BE2C (cell line): Measurements from ENCODE around the gene NKX6-2.
"Not testable (repeated sequence)": the region's sequence is repeated elsewhere in the genome, so short reads cannot be mapped to it uniquely, and the experiment has no call there.

Experiments
- DNase-seq: peaks from one replicate; pipeline ENCODE4 v3.0.0-alpha.2; 2020
- H3K27me3 ChIP-seq: fragments of 250-450 bp; sonication (Bioruptor Pico); 2 replicates; pipeline ENCODE4 v1.5.1; 2020; ENCODE audit warnings: mild to moderate bottlenecking
- H3K36me3 ChIP-seq: fragments of 250-450 bp; sonication (Bioruptor Pico); 2 replicates; pipeline ENCODE4 v1.5.1; 2020; ENCODE audit warnings: mild to moderate bottlenecking
- H3K4me1 ChIP-seq: fragments of 250-450 bp; sonication (Bioruptor Pico); 2 replicates; pipeline ENCODE4 v1.5.1; 2020
- H3K4me3 ChIP-seq: 2 replicates; pipeline ENCODE4 v1.5.1; 2011; ENCODE audit warnings: low read depth, low read length
- H3K9me3 ChIP-seq: fragments of 250-450 bp; sonication (Bioruptor Pico); 2 replicates; pipeline ENCODE4 v1.5.1; 2020
- TF ChIP-seq, protein P1 (sequence below): IDR thresholded peaks from 2 replicates; pipeline ENCODE4 v1.5.1; 2012; ENCODE audit warnings: mild to moderate bottlenecking, low read depth, low read length

The NKX6-2 gene

DNA sequence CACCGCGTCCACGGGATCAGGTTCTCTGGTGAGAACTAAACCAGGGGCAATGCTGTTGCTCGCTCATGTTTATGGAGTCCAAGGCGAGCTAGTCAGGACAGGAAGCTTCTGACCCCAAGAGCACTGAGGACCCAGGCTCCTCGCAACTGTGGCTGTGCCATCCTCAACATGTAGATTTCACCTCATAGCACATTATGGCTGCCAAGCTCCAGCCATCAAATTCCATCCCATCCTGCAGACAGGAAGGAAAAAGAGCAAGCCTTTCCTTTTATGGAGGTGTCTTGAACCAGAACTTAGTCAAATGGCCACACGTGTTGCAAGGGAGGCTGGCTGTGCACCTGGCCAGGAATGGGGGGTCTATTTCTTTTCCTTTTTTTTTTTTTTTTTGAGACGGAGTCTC, 16.1 kb upstream of the NKX6-2 start:
- H3K27me3 ChIP-seq: peaks cover 32% of the 10 kb centered on the region
- TF ChIP-seq, protein P1, sequence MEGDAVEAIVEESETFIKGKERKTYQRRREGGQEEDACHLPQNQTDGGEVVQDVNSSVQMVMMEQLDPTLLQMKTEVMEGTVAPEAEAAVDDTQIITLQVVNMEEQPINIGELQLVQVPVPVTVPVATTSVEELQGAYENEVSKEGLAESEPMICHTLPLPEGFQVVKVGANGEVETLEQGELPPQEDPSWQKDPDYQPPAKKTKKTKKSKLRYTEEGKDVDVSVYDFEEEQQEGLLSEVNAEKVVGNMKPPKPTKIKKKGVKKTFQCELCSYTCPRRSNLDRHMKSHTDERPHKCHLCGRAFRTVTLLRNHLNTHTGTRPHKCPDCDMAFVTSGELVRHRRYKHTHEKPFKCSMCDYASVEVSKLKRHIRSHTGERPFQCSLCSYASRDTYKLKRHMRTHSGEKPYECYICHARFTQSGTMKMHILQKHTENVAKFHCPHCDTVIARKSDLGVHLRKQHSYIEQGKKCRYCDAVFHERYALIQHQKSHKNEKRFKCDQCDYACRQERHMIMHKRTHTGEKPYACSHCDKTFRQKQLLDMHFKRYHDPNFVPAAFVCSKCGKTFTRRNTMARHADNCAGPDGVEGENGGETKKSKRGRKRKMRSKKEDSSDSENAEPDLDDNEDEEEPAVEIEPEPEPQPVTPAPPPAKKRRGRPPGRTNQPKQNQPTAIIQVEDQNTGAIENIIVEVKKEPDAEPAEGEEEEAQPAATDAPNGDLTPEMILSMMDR: no peak
- no peaks in the 10 kb centered on the region for H3K4me1 ChIP-seq
- no peak overlapping the region for H3K4me3 ChIP-seq
- H3K36me3 ChIP-seq: no peaks in the 10 kb centered on the region
- DNase-seq: no peak
- no peaks in the 10 kb centered on the region for H3K9me3 ChIP-seq

GRCh38 chr10:132799865-132800264, 13.9 kb upstream of the NKX6-2 start:
- Histone ChIP-seq H3K4me1 (no peaks in the 10 kb centered on the region), H3K36me3 (no peaks in the 10 kb centered on the region), H3K4me3 (no peak overlapping the region), H3K27me3 (peaks cover 32% of the 10 kb centered on the region), H3K9me3 (no peaks in the 10 kb centered on the region)
- DNase-seq: no peak
- TF ChIP-seq, protein P1: no peak

GRCh38 chr10:132798876-132799275, 12.9 kb upstream of the NKX6-2 start:
- Histone ChIP-seq H3K9me3 (no peaks in the 10 kb centered on the region), H3K36me3 (no peaks in the 10 kb centered on the region), H3K27me3 (peaks cover 40% of the 10 kb centered on the region), H3K4me1 (peaks cover 1% of the 10 kb centered on the region; the same call in 1 of the 2 replicates), H3K4me3 (no peak overlapping the region)
- TF ChIP-seq, protein P1: no peak
- DNase-seq: no peak

GRCh38 chr10:132798403-132798802, 12.5 kb upstream of the NKX6-2 start:
- no peaks in the 10 kb centered on the region for H3K36me3 ChIP-seq
- H3K4me1 ChIP-seq: peaks cover 4% of the 10 kb centered on the region
- peaks cover 41% of the 10 kb centered on the region for H3K27me3 ChIP-seq
- no peaks in the 10 kb centered on the region for H3K9me3 ChIP-seq
- TF ChIP-seq, protein P1: no peak
- H3K4me3 ChIP-seq: no peak overlapping the region
- DNase-seq: no peak

GRCh38 chr10:132797986-132798385, 12.0 kb upstream of the NKX6-2 start:
- not testable (repeated sequence) for DNase-seq, H3K4me3 ChIP-seq, H3K4me1 ChIP-seq, H3K36me3 ChIP-seq, H3K9me3 ChIP-seq
- peaks cover 45% of the 10 kb centered on the region for H3K27me3 ChIP-seq

DNA sequence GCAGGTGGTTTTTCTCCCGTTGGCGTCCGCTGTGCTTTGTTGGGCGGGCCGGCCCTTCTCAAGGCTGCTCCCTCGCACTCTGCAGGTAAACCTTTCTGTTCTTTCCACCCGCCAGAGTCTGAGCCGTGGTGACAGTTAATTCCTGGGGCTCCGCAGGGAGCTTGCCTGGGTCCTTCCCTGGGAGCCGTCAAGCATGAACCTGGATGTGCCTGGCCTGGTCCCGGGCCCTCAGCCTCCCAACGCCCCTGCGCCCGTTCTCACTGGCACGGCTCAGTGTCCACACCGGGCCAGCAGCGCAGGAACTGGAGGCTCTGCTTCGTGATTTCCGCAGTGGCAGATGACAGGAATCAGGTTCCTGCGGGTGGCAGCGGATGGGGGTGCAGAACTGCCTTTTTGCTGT, 10.9 kb upstream of the NKX6-2 start:
- Histone ChIP-seq H3K4me3 (no peak overlapping the region), H3K27me3 (peaks cover 48% of the 10 kb centered on the region), H3K9me3 (no peaks in the 10 kb centered on the region), H3K36me3 (no peaks in the 10 kb centered on the region), H3K4me1 (peaks cover 4% of the 10 kb centered on the region)
- TF ChIP-seq, protein P1: no peak
- no peak for DNase-seq
